Stimulated activated CD4-positive, alpha-beta T cell treated with anti-CD3 and anti-CD28 coated beads, Interleukin-12 subunit alpha, Interleukin-12 subunit beta, amount 100 ng/mL, for 4 hours (primary cell): ENCODE measurements around the gene ZNF17.
"Not testable (repeated sequence)": the region's sequence is repeated elsewhere in the genome, so short reads cannot be mapped to it uniquely, and the experiment has no call there.

Experiments
- DNase-seq: peaks from one replicate; pipeline ENCODE4 v3.0.0-alpha.2; 2020

ZNF17 gene

GRCh38 chr19:57410877-57411671, at the start of gene ZNF17:
ZNF17 (plus strand) TSS chr19:57411161; CDS start chr19:57413616, 2,455 bp downstream.
- peak; percentile 87 for DNase-seq

- DNase-seq, result no peak
Observed at GRCh38 chr19:57362419-57362818, 48.5 kb upstream of the ZNF17 start.

- DNase-seq, result peak; percentile 97
Observed at GRCh38 chr19:57362997-57363687, 47.8 kb upstream of the ZNF17 start, which contains the start of the genes TRAPPC2B and ZNF547. TRAPPC2B (plus strand) TSS chr19:57363551; CDS start chr19:57364834, 1,283 bp downstream. ZNF547 (plus strand) TSS chr19:57363551; CDS start chr19:57368556, 5,005 bp downstream.

- no peak for DNase-seq
Observed at GRCh38 chr19:57363688-57364181, 47.2 kb upstream of the ZNF17 start.

- no peak for DNase-seq
Observed at GRCh38 chr19:57366776-57367175, 44.2 kb upstream of the ZNF17 start.

- DNase-seq, result no peak
Observed at GRCh38 chr19:57374179-57374578, 36.8 kb upstream of the ZNF17 start.

- DNase-seq, result not testable (repeated sequence)
Observed at GRCh38 chr19:57374647-57375046, 36.3 kb upstream of the ZNF17 start.

GRCh38 chr19:57376151-57376550, 34.8 kb upstream of the ZNF17 start:
- no peak for DNase-seq

GRCh38 chr19:57377498-57378146, 33.3 kb upstream of the ZNF17 start:
- no peak for DNase-seq

GRCh38 chr19:57380923-57381322, 30.0 kb upstream of the ZNF17 start:
- no peak for DNase-seq

GRCh38 chr19:57382806-57383488, 28.0 kb upstream of the ZNF17 start:
- DNase-seq, result no peak

GRCh38 chr19:57389194-57389729, 21.7 kb upstream of the ZNF17 start:
- no peak for DNase-seq

- peak; percentile 95 for DNase-seq
Observed at GRCh38 chr19:57389730-57390598, 21.0 kb upstream of the ZNF17 start, which contains the start of gene ZNF548. ZNF548 (plus strand) TSS chr19:57389854; CDS start chr19:57390100, 246 bp downstream.

GRCh38 chr19:57395710-57396109, 15.3 kb upstream of the ZNF17 start:
- no peak for DNase-seq

- DNase-seq, result no peak
Observed at GRCh38 chr19:57398868-57399267, 12.1 kb upstream of the ZNF17 start.

GRCh38 chr19:57403737-57404563, 7.0 kb upstream of the ZNF17 start:
- DNase-seq, result no peak

GRCh38 chr19:57406516-57407123, 4.3 kb upstream of the ZNF17 start:
- DNase-seq, result peak; percentile 62

GRCh38 chr19:57419439-57419838, 8.5 kb downstream of the ZNF17 start:
- DNase-seq, result no peak

- DNase-seq, result no peak
Observed at GRCh38 chr19:57421037-57421436, 10.1 kb downstream of the ZNF17 start.
